ENCODE results near the gene PDE4D.
"Not testable (repeated sequence)": the region's sequence is repeated elsewhere in the genome, so short reads cannot be mapped to it uniquely, and the experiment has no call there.

The PDE4D gene

DNA sequence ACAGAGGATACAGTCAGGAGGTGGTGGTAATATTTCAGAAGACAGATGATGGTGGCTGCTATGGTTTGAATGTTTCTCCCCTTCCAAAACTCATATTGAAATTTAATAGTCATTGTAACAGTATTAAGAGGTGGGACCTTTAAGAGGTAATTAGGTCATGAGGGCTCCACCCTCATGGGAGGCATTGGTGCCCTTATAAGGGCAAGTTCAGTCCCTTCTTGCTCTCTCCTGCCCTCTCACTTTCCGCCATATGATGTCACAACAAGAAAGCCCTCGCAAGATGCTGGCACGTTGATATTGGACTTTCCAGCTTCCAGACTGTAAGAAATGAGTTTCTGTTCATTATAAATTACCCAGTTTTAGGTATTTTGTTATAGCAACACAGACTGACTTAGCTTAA is 274.9 kb downstream of the PDE4D start:
- no peak for DNase-seq (ENCODE audit: low read depth in 2 of 3, low spot score in 1 of 3)

DNA sequence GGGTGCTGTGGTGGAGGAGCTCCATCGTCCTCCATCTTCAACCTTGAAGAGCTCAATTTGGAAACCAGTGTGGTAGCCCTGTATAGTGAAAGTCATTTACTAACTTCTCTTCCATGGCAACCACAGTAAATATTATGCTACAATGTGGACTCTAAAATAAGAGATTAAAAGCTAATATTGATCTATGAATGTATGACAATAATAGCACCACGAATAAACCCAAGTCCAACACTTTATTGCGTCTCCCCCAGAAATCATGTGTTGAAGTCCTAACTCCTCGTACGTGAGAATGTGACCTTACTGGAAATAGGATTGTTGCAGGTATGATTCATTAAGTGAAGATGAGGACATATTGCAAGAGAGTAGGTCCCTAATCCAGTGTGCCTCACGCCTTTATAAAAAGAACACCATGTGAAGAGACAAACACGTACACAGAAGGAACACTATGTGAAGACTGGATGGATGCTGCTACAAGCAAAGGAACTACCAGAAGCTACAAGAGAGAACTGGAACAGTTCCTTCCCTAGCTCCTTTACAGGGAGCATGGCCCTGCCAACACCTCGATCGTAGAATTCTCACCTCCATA is 276.2 kb downstream of the PDE4D start:
- no peak for DNase-seq (ENCODE audit: low read depth in 2 of 3, low spot score in 1 of 3)

DNA sequence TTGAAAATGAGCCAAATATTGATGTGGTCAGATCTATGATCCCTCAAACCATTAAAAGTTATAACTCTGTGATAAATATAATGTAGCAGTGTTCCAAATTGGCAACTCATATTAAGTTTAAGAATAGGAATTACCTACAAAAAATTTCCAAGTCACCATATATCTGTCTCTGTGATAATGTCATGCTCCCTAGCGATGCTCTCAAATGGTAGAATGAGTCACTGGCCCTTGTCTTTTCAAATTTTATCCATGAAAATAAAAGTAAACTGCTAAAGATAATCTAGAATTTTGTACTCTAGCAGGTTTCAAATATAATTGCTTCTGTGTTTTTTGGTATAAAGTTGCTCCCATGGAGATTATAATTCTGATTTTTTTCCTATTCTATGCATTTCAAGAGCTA is 277.1 kb downstream of the PDE4D start:
- no peak for DNase-seq (ENCODE audit: low read depth in 2 of 3, low spot score in 1 of 3)

GRCh38 chr5:59615272-59615671 is 278.3 kb downstream of the PDE4D start:
- no peak for DNase-seq (ENCODE audit: low read depth in 2 of 3, low spot score in 1 of 3)

GRCh38 chr5:59609501-59610265 is 283.8 kb downstream of the PDE4D start:
- peak in 1 of 3 donors; percentile 15 for DNase-seq (ENCODE audit: low read depth in 2 of 3, low spot score in 1 of 3)

DNA sequence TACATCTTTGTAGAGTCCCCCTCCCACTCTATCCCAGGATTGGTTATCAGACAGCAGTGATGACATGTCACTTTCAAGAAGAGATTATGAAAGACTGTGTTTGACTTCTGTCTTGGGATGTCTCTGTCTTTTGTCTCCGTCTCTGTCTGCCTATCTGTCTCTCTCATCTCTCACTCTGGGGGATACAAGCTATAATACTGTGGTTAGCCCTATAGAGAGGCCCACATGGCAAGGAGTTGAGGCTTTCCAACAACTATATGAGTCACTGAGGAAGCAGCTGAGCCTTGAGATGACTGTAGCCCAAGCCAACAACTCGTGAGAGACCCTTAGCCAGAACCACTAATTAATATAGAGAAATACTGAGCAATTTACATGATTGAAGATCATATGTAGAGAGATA is 284.8 kb downstream of the PDE4D start:
- DNase-seq (ENCODE audit: low read depth in 2 of 3, low spot score in 1 of 3): peak in 1 of 3 donors; percentile 4

GRCh38 chr5:59607138-59607765 is 286.3 kb downstream of the PDE4D start:
- no peak for DNase-seq (ENCODE audit: low read depth in 2 of 3, low spot score in 1 of 3)

DNA sequence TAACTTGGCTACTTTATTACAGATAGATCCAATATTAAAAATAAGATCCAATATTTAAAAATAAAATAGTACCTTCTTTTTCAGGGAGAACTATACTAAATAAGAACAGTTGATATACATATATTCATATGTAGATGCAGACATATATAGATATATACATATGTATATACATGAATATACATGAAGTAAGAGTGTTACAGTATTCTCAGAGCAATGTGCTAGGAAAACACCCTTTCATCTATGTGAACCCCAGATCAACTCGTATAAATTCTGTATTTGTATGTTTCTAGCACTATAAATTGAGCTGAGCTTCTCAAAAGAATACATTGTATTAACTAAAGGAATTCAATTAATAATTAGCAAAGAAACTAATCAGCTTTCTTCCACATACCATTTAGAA is 287.6 kb downstream of the PDE4D start:
- no peak for DNase-seq (ENCODE audit: low read depth in 2 of 3, low spot score in 1 of 3)

- DNase-seq (ENCODE audit: low read depth in 2 of 3, low spot score in 1 of 3): no peak
Measured at GRCh38 chr5:59604111-59604510, 289.4 kb downstream of the PDE4D start.

DNA sequence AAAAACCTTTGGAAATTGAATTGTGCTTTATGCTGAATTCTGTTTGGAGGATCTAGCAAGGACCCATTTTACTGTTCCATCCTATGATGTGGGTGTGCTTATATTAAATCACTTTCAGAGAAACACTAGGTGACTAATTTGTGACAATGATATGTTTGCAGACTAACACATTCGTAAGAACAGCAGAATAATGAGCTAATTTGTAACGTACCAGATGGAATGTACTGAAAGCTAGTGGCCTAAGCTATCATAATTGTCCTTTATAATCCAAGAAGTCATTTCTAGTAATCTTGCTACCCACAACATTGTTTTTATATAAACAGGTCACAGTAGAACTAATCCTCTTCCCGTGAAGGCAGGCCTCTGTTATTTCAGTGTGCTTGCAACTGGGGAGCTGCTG is 292.5 kb downstream of the PDE4D start:
- no peak for DNase-seq (ENCODE audit: low read depth in 2 of 3, low spot score in 1 of 3)

- DNase-seq (ENCODE audit: low read depth in 2 of 3, low spot score in 1 of 3): no peak
Measured at GRCh38 chr5:59600153-59600552, 293.4 kb downstream of the PDE4D start.

DNA sequence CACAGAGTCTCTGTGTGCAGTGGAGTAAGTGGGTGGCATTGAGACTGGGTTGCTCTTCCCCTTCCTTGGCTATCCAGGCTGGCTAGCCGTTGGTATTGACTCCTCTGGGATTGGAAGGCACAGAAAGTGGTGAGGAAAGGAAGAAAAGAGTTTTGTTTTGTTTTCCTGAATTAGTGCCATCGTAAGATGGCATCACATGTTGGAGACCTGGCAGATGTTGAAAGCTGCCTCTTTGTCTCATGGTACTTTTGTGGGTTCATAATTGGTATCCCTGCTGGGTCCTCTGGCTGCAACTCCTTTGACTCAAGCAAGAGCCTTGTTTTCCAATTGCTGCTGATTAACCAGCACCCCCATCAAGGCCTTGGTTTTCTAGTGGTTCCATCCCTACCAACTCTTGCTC is 293.8 kb downstream of the PDE4D start:
- DNase-seq (ENCODE audit: low read depth in 2 of 3, low spot score in 1 of 3): no peak

DNA sequence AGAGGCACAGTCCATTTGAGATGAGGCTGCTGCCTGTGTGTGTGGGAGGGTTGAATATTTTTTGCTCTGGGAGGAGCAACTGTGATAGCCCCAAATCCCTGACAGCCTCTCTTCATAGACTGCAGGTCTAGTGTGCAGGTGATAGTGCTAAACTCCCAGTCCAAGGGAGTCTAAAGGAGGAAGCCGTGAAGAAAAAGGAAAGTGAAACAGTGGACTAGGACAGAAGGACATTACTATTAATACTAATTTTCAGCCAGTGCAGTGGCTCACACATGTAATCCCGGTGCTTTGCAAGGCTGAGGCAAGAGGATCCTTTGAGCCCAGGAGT is 295.0 kb downstream of the PDE4D start:
- no peak for DNase-seq (ENCODE audit: low read depth in 2 of 3, low spot score in 1 of 3)

DNA sequence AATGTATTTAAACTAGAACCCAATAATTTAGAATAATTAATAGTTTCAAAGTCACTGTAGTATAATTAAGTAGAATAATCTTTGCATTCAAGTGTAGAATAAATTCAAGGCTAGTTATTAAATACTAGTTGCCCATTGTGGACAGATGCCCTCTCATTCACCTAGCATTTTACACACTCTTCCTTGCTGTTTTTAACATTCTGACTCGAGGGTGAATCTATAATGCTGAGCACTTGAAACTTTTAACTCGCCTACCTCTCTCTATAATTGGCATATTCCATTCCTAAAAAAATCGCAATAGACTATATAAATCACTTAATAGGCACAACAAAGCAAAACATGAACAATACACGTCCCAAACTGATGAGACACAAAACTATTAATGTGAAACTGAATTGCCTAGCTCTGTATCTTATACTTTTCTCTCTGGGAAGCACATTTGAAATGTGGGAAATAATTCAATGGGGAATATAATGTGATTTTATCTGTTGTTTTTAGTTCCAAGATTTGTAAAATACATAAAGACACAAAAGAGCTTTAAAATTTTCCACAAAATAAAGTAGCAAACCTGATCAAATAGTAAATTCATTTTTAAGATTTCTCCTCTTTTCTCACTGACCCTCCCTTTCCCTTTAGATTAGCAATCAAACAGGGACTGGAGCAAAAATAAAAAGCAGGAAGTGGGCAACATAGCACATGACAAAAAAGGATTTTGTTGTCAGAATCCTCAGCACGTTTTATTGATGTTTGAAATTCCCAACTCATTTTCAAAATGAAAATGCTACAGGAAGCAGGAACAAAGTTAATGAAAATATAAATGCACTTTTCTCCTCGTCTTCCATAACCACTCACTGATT is 295.6 kb downstream of the PDE4D start:
- no peak for DNase-seq (ENCODE audit: low read depth in 2 of 3, low spot score in 1 of 3)

- DNase-seq (ENCODE audit: low read depth in 2 of 3, low spot score in 1 of 3): no peak
Measured at GRCh38 chr5:59596586-59597350, 296.8 kb downstream of the PDE4D start.

DNA sequence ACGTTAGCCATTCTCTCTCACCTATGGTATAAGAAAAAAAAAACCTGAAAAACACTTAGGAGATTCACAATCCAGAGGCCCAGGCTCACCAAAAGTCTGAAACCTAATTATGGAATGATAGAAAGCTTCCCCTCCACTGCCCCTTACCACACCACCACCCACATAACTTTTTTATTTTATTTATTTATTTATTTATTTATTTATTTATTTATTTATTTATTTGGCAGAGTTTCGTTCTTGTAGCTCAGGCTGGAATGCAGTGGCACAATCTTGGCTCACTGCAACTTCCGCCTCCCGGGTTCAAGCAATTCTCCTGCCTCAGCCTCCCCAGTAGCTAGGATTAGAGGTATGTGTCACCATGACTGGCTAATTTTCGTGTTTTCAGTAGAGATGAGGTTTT is 299.4 kb downstream of the PDE4D start:
- not testable (repeated sequence) for DNase-seq (ENCODE audit: low read depth in 2 of 3, low spot score in 1 of 3)

GRCh38 chr5:59593439-59594007 is 300.0 kb downstream of the PDE4D start:
- DNase-seq (ENCODE audit: low read depth in 2 of 3, low spot score in 1 of 3): no peak

GRCh38 chr5:59592101-59592500 is 301.4 kb downstream of the PDE4D start:
- no peak for DNase-seq (ENCODE audit: low read depth in 2 of 3, low spot score in 1 of 3)

- no peak for DNase-seq (ENCODE audit: low read depth in 2 of 3, low spot score in 1 of 3)
Measured at GRCh38 chr5:59591162-59591561, 302.4 kb downstream of the PDE4D start.

DNA sequence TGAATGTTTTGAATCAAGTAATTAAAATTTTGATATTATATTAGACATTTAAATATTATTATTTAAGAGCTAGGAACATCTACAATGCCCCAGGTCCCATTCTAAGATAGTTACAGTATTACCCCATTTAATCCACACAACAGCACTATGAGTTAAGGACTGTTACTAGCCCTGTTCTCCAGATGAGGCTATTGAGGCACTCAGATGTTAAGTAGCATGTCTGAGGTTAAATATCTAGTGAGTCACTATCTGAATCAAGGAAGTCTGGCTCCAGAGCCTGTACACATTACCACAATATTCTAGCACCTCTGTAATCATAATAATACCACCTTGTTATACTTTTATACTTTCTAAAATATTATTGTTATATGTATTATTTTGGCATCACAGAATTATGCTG is 304.6 kb downstream of the PDE4D start:
- DNase-seq (ENCODE audit: low read depth in 2 of 3, low spot score in 1 of 3): no peak

All from stimulated activated CD4-positive, alpha-beta T cell treated with anti-CD3 and anti-CD28 coated beads, Interleukin-12 subunit alpha, Interleukin-12 subunit beta, amount 100 ng/mL, for 48 hours (primary cell).